ENCODE data around the gene CDH4. TPM values are rescaled to one million over a fixed set of nuclear protein-coding genes. Genes with fewer than 3 reads are reported as not detected.

The CDH4 gene
- total and polyA plus RNA-seq, 2 donors (not counting 3 experiments of a cell fraction or from before 2014, with no cell fraction given) = 0.17 to 0.51 TPM

DNA sequence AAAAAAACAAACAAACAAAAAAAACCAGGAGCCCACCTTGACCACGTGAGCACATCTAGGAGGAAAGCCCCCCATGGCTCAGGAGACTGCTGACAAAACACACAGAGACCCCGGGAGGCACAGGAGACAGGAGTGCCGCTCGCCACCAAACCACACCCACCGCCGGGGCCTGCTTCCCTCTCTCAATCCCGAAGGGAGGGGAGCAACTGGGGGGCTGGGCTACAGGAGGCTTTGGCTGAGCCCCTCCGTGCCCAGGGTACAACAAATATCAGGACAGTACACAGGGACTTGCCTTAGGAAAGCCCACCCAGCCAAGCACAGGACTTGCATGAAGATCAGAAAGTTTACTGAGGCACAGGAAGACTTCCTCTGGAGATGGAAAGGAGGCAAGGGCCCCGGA, 711.1 kb downstream of the CDH4 start:
- no peaks in the 10 kb centered on the region for H3K9me3 ChIP-seq (replicated peaks; ENCODE audit: control insufficient read depth, insufficient read depth, low read length)
- no peak overlapping the region for H2AFZ ChIP-seq (ENCODE audit: low read depth, low read length)
- dilution Hi-C loops (cut with MboI; ENCODE audit: extremely low pct_ligation_motif_present, low sequenced_read_pairs) (no loop called here), intact Hi-C loops (cut with micrococcal nuclease) (no loop called here)
- no peak for FAIRE-seq
- DNase-seq (ENCODE audit: low read depth, low spot score) = no peak
- no peaks in the 10 kb centered on the region for H3K4me1 ChIP-seq (ENCODE audit: control insufficient read depth, extremely low read depth, insufficient read depth, low read length)
- peaks cover 3 to 8% of the 10 kb centered on the region in 2 experiments for H3K27me3 ChIP-seq (ENCODE audit: control insufficient read depth in 2 of 2, insufficient read depth in 2 of 2, low read length in 2 of 2)
- H3K9me1 ChIP-seq (replicated peaks; ENCODE audit: control insufficient read depth, extremely low read depth, insufficient read depth, low read length) = no peaks in the 10 kb centered on the region
- no peak overlapping the region for H3K4me2 ChIP-seq (ENCODE audit: insufficient read depth, low read length)
- no peak overlapping the region for H3K9ac ChIP-seq (replicated peaks; ENCODE audit: extremely low read depth, insufficient read depth, low read length)
- BruUV-seq (replicated peaks) = no TSS peak
- no peaks in the 10 kb centered on the region for H3K79me2 ChIP-seq (ENCODE audit: control insufficient read depth, insufficient read depth, low read length)
- TF ChIP-seq GATA2 (IDR thresholded peaks at IDR 0.05; ENCODE audit: insufficient read depth, insufficient read length, low read depth, low read length) (no peak), EZH2 (IDR thresholded peaks at IDR 0.05; ENCODE audit: borderline replicate concordance, low read depth, low read length, severe bottlenecking) (no peak), FOS (IDR thresholded peaks at IDR 0.05; ENCODE audit: borderline replicate concordance, insufficient read depth, low read length) (no peak), POLR2AphosphoS5 (IDR thresholded peaks at IDR 0.05; ENCODE audit: insufficient read depth, low read depth, low read length) (no peak), MYC (IDR thresholded peaks at IDR 0.05; ENCODE audit: low read depth, low read length) (no peak), POLR2A (IDR thresholded peaks at IDR 0.05; ENCODE audit: low read depth, low read length) (no peak), JUN (IDR thresholded peaks at IDR 0.05; ENCODE audit: borderline replicate concordance, insufficient read depth, insufficient read length, low read depth) (no peak)
- TF ChIP-seq, protein P1, sequence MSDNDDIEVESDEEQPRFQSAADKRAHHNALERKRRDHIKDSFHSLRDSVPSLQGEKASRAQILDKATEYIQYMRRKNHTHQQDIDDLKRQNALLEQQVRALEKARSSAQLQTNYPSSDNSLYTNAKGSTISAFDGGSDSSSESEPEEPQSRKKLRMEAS (IDR thresholded peaks at IDR 0.05; ENCODE audit: insufficient read depth, insufficient read length) = no peak
- TF ChIP-seq, protein P2, sequence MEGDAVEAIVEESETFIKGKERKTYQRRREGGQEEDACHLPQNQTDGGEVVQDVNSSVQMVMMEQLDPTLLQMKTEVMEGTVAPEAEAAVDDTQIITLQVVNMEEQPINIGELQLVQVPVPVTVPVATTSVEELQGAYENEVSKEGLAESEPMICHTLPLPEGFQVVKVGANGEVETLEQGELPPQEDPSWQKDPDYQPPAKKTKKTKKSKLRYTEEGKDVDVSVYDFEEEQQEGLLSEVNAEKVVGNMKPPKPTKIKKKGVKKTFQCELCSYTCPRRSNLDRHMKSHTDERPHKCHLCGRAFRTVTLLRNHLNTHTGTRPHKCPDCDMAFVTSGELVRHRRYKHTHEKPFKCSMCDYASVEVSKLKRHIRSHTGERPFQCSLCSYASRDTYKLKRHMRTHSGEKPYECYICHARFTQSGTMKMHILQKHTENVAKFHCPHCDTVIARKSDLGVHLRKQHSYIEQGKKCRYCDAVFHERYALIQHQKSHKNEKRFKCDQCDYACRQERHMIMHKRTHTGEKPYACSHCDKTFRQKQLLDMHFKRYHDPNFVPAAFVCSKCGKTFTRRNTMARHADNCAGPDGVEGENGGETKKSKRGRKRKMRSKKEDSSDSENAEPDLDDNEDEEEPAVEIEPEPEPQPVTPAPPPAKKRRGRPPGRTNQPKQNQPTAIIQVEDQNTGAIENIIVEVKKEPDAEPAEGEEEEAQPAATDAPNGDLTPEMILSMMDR (IDR thresholded peaks at IDR 0.05; ENCODE audit: extremely low read depth in 1 of 2, insufficient read depth in 1 of 2, low read depth in 1 of 2, low read length in 2 of 2) = no peak
- ChIA-PET CTCF (no interaction called here), POLR2A (no interaction called here)
- no peak overlapping the region for H3K4me3 ChIP-seq (replicated peaks in 1 of 3; ENCODE audit: insufficient read depth in 1 of 3, low read depth in 1 of 3, low read length in 3 of 3)
- H3K36me3 ChIP-seq (ENCODE audit: control insufficient read depth in 2 of 2, extremely low read depth in 1 of 2, insufficient read depth in 2 of 2, low read length in 2 of 2) = no peaks in the 10 kb centered on the region
- no peak overlapping the region for H3K27ac ChIP-seq (ENCODE audit: insufficient read depth, low read depth, low read length)
- H4K20me1 ChIP-seq (replicated peaks; ENCODE audit: control insufficient read depth, extremely low read depth, insufficient read depth, low read length) = no peaks in the 10 kb centered on the region

Data from endothelial cell of umbilical vein (primary cell).